ENCODE results near the gene APBB2.

GRCh38 chr4:41072021-41072777 lies 142.1 kb downstream of the APBB2 start:
- TF ChIP-seq POLR2A (IDR thresholded peaks at IDR 0.05; ENCODE audit: low read depth, low read length) (no peak), EP300 (IDR thresholded peaks at IDR 0.05; ENCODE audit: borderline replicate concordance in 1 of 2, control insufficient read depth in 1 of 2, low read depth in 2 of 2, low read length in 2 of 2) (no peak), POLR2AphosphoS5 (IDR thresholded peaks at IDR 0.05; ENCODE audit: low read length) (no peak), SP1 (IDR thresholded peaks at IDR 0.05; ENCODE audit: low read depth, low read length) (no peak), CHD4 (IDR thresholded peaks at IDR 0.05) (no peak), GABPA (IDR thresholded peaks at IDR 0.05; ENCODE audit: low read depth) (no peak), IKZF2 (IDR thresholded peaks at IDR 0.05) (peak in 1 of 2 experiments; percentile 28; a peak in 1 of 4 replicates), ZBTB33 (IDR thresholded peaks at IDR 0.05) (no peak), USF2 (IDR thresholded peaks at IDR 0.05; ENCODE audit: borderline replicate concordance, low read depth, low read length) (no peak)
